ENCODE results near the gene SVEP1.

- TF ChIP-seq CTCF (IDR thresholded peaks at IDR 0.05; ENCODE audit: low read depth, low read length) (no peak), MAX (IDR thresholded peaks at IDR 0.05; ENCODE audit: low read depth, low read length) (no peak)
These were observed 33.1 kb downstream of the SVEP1 start for GRCh38 chr9:110546411-110546871.
